HG02981 (cell line): ENCODE data around the gene BANP.
"Not testable (repeated sequence)": the region's sequence is repeated elsewhere in the genome, so short reads cannot be mapped to it uniquely, and the experiment has no call there.

ENCODE experiments used
- ATAC-seq: cut with Tn5 transposase; IDR thresholded peaks from one replicate; pipeline ENCODE4 v1.9.1; 2021; ENCODE audit warnings: mild to moderate bottlenecking, moderate library complexity; ENCODE audit not compliant: unreplicated experiment

BANP gene

GRCh38 chr16:88076211-88076931, 125.1 kb downstream of the BANP start:
- ATAC-seq: no peak

GRCh38 chr16:88076932-88077320, 125.7 kb downstream of the BANP start:
- ATAC-seq: not testable (repeated sequence)

- no peak for ATAC-seq
Observed at GRCh38 chr16:88077328-88078108, 126.3 kb downstream of the BANP start.

GRCh38 chr16:88078111-88078775, 127.0 kb downstream of the BANP start:
- no peak for ATAC-seq

GRCh38 chr16:88083582-88083981, 132.3 kb downstream of the BANP start:
- ATAC-seq: no peak

GRCh38 chr16:88084881-88085280, 133.6 kb downstream of the BANP start:
- ATAC-seq: no peak

GRCh38 chr16:88086571-88087516, 135.6 kb downstream of the BANP start:
- ATAC-seq: no peak

- no peak for ATAC-seq
Observed at GRCh38 chr16:88087517-88087877, 136.3 kb downstream of the BANP start.

GRCh38 chr16:88088161-88088581, 136.9 kb downstream of the BANP start:
- ATAC-seq: no peak

- ATAC-seq: not testable (repeated sequence)
Observed at GRCh38 chr16:88088611-88089010, 137.4 kb downstream of the BANP start.

- not testable (repeated sequence) for ATAC-seq
Observed at GRCh38 chr16:88089071-88089470, 137.8 kb downstream of the BANP start.

- not testable (repeated sequence) for ATAC-seq
Observed at GRCh38 chr16:88089632-88090376, 138.6 kb downstream of the BANP start.

GRCh38 chr16:88090377-88091175, 139.3 kb downstream of the BANP start:
- not testable (repeated sequence) for ATAC-seq

- not testable (repeated sequence) for ATAC-seq
Observed at GRCh38 chr16:88091221-88091971, 140.2 kb downstream of the BANP start.

GRCh38 chr16:88091972-88092302, 140.7 kb downstream of the BANP start:
- ATAC-seq: not testable (repeated sequence)

- not testable (repeated sequence) for ATAC-seq
Observed at GRCh38 chr16:88092791-88093555, 141.7 kb downstream of the BANP start.

- not testable (repeated sequence) for ATAC-seq
Observed at GRCh38 chr16:88093556-88094252, 142.5 kb downstream of the BANP start.
